GM18507 (cell line): ENCODE results near the gene ZNRD2.
"Not testable (repeated sequence)": the region's sequence is repeated elsewhere in the genome, so short reads cannot be mapped to it uniquely, and the experiment has no call there.

Experiments
- DNase-seq: peaks from one replicate; pipeline ENCODE4 v3.0.0; 2011; ENCODE audit warnings: low read depth; ENCODE audit not compliant: insufficient read length; ENCODE audit errors: extremely low spot score
- FAIRE-seq: peaks from 2 replicates; lab custom pipeline; 2011; peaks lifted over from hg19 to GRCh38; lab: Jason Lieb, UNC

Gene ZNRD2

DNA sequence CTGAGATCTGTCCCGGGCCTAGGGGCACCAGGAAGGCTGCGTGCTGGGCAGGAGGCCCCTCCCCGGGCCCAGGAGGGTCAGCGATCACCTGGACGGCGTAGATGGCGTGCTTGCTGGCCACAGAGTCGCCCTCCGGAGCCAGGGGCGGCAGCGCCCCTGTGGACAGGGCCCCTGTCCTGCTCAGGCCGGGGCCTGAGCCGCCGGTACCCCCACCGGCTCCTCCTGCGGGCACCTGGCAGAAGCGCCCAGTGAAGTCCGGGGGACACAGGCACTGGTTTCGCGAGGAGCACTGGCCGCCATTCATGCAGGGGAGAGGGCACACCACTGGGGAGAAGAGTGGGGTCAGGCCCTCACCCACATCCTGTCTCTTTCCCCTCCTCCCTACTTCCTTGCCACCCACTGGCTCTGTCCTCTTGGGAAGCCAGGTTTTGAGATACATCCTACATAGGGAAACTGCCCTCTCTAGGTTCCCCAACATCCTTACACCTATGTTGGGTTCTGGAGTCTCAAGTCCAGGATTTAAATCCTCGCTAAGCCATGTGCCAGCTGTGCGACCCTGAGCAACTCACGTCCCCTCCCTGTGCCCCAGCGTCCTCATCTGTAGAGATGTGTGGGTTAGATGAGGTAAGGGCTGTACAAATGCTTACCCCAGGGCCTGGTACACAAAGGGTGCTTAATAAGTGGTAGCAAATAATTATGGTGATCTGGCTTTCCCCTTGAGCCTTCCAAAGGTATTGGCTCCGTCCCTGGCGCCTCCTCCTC lies 16.0 kb upstream of the ZNRD2 start:
- FAIRE-seq (no peak), DNase-seq (no peak)

DNA sequence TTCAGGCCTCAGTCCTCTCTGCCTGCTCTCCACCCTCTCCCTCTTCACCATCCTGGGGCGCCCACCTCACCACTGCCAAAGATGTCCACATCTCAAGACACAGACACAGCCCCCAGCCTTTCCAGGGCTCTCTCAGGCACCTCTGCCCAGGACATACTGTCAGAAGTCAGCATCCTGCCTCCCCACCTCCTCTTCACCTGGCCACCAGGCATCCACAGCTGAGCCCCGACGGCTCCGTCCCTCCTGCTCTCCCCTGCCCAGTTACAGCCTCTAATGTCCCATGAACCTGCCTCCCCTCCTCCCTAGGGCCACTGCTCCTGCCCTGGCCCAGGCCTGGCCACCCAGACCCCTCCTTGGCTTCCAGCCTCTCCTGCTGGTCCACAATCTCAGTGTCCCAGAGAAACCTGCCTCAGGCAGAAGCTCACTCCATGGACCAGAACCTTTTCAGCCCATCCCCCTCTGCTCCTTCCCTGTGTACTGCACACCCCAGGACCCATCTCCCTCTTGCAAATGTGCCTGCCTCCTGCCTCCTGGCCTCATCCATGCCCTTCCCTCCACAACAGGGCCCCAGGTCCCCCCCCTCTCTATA lies 15.3 kb upstream of the ZNRD2 start:
- FAIRE-seq: no peak

DNA sequence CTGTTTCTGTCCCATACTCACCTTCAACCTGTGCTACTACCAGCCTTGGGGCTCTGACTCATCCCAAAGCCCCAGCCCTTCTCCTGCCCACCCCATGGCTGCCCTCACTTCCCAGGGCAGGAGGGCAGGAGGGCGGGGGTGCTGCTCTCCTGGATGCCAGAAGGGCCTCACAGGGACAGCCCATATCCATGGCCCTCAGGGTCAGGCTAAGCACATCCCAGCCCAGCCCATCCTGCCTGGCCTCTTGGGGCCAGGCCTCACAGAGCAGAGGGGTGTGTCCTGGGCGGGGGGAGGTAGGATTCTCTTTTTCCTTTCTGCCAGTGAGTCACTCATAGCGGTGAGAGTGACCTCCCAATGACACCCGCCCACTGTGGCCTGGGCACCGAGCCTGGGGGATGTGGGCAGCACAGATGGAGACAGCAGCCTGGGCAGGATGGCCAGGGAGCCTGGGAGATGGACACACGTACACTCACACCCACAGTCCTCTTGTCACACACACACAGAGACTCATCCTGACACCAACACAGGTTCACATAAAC lies 14.5 kb upstream of the ZNRD2 start:
- no peak for DNase-seq
- no peak for FAIRE-seq

More for the DNA sequence above, 15.3 kb upstream of the ZNRD2 start:
- no peak for DNase-seq

DNA sequence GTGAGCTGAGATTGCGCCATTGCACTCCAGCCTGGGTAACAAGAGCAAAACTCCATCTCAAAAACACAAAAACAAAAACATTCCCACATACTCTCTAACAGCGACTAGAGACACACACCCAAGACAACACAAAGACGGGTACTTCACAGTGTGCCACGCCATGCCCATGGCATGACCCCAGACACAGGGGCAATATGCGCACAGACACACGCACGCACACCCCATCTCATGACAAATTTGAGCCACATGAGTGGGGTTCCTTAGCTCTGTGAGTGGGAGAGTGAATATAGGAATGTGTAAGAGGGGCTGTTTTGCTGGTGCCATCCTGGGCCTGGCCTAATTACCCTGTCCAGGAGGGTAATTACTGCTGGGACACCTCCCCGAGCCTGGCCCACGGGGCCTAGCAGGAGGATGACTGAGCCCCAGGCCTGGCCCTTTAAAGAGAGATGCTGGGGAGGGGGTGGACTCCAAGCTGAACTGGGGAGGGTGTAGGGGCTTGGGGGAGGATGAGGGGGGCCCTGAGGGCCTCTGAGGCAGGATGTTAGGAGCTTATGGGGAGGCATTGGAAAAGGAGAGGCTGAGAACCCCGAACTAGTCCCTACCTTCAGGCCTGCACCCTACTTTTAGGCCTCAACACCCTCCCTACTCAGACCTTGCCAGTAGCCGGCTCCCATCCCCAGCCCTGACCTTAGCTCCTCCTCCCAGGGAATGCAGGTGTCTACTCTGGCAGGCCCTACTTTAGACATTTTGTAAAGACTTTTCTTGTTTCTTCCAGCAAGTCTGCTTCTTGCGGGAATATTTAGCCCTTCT lies 13.6 kb upstream of the ZNRD2 start:
- FAIRE-seq (no peak), DNase-seq (no peak)

DNA sequence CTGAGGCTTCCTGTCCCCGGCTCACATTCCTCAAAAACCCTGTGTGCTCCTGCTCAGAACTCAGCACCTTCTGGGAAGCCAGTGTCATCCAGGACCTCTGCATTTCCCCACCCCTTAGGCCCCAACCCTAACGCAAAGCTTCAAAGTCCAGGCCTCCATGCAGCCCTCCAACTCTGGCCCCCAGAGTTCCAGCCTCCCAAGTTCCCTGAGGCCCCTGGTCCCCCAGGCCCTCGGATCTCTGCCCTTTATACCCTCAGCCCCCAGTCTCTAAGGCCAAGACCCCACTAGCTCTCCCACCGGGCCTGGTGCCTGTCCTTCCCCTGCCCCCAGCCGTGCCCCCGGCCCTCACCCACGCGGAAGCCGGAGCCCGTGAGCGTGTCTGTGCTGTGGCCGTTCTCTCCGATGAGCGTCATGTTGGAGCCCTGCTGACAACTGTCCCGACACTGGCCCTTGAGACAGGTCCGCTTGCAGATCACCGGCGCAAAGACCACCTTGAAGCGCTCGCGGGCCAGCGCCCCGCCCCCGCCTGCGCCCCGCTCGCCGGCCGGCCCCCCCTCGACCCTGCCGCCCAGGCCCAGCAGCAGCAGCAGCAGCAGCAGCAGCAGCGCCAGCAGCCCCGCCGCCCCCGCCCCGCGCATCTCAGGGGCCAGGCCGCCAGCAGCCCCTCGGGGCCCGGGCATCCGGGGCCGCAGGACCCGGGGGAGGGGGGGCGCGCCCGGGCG lies 12.8 kb upstream of the ZNRD2 start:
- no peak for FAIRE-seq
- no peak for DNase-seq

DNA sequence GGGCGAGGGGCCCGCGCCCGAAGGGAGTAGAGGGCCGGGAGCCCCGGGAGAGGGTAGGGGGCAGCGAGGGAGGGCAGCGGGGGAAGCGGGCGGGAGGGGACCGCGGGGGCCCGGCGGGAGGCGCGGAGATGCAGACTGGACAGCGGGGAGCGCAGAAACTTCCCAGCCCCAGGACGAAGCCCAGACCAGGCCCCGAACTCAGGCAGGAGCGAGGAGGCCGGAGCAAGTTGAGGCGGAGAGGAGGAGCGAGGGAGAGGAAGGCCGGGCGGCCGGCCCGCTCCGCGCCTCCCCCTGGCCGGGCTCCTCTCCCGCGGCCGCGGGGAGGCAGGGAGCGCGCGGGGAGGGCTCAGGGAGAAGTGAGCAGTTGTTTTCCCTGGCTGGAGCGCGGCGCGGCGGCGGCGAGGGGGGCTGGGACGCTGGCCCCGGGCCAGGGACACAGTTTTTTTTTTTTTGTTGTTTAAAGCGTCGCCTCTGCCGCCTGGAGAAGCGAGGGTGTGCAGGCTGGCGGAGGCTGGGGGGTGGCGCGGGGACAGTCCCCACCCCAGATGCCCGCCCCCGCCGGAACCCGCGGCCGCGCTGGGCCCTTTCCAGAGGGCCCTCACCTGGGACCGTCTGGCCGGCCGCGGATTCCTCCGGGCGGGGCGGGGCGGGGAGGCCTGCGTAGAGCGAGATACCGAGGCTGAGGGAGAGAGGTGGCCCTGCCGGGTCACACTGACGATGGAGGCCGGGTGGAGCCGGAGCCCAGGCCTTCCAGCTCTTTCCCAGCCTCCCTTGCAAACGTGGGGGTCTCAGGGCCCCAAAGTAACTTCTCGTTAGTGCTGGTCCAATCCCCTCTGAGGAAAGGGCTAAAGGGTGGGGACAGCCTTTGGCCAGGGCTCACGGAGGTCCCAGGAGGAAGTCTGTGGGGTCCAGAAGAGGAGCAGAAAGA lies 12.0 kb upstream of the ZNRD2 start, which contains the start of gene LTBP3:
TSS of gene LTBP3 (minus strand) at position 358 of the 928 bp plus-strand sequence. CDS start 400 bp downstream, outside the sequence.
- DNase-seq (no peak), FAIRE-seq (no peak)

DNA sequence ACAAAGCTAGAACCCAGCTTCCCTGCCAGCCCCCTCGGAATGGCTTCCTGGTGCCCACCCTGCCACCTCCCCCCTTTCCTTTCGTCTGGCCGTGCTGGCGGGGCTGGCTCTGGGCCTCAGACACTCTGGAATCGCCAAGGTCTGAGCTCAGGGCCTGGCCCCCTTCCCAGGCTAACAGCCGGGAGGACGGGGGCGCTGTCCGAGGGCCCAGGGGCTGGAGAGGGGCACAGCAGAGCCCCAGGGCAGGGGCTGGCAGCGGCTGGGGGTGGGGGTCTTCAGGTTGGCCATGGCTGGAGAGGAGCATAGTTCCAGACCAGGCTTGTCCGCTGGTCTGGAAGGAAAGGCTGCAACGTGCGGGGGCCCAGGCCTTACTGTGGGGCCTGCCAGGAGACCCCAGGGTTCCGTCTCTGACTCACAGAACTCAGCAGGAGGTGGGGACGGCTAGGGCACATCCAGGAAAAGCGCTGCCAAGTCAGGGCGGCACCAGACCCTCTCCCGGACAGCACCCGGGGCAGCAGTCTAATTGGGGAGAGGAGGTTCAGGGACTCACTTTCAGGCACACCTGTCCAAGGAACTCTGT lies 11.3 kb upstream of the ZNRD2 start:
- no peak for DNase-seq
- no peak for FAIRE-seq

DNA sequence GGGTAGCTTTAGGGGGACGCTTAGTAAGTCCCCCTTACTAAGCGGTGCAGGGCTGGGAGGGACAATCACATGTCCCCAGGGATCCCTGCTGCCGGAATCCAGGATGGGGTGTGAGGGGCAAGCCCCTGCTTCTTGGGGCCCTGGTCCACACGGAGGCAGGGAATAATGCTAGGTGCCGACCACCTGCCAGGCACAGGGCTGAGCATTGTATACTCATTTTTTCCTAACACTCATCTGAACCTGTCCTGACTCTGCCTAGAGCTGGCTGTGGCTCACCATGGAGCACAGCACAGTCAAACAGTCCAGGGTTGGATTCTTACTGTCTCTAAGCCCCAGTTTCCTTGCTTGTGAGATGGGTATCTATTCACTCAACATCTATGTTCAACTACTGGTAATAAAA lies 10.7 kb upstream of the ZNRD2 start:
- DNase-seq (no peak), FAIRE-seq (no peak)

DNA sequence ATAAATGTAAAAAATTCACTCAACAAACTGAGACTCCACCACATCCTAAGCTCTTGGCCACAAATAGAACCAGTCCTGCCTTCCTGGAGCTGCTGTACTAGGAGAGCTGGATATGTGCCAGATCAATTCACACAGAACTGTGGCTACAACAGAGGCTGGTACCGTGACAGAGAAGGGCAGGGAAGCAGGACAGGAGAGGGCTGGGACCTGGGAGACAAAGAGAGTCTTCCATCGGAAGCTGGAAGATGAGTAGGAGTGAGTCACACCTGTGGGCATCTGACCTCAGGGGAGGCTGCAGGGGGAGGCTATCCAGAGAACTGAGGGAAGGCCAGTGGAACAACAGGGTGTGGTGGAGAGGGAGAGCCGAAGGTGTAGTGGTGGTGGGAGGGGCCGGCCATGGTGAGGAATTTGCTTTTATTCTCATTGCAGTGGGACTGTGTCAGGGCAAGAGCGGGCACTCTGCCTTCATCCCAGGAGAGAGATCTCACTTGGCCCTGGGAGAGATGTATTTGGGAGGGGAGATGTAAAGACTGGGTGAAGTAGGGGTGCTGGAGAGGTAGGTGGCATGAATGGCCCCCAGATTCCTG lies 10.2 kb upstream of the ZNRD2 start:
- no peak for FAIRE-seq
- DNase-seq: no peak

DNA sequence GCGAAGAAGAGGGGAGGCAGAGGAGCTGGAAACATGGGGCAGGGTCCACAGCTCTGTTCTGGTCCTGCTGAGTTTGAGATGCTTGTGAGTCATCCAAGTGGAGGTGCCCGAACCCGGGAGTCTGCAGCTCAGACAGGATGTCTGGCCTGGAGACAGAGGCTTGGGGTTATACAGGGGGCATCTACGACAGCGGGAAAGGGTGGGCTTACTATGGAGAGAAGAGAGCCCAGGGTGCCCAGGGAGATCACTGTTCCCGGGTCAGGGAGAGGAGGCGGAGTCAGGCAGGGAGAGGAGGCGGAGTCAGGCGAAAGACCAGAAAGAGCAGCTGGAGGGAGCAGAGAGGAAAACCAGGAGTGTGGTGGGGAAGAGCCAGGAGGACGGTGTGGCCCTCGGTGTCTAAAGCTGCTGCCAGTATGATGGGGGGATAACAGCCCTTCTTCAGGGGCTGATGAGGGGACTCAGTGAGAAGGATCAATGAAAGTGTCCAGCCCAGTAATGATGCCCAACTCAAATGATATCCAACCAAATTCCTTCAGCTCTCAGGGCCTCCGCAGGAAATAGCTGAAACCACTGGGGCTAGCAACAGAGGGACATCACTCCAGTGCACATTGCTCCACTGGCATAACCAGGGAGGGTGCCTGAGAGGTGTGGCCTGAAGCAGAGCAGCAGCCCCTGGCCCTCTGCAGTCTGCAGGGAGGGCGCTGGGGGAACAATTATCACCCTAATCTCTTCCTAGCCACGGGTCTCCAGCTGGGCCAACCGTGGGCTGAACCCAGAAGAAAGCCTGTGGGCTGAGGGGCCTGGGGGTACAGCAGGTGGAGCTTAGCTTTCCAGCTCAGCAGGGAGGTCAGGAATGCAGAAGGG lies 9.5 kb upstream of the ZNRD2 start:
- FAIRE-seq (no peak), DNase-seq (no peak)

DNA sequence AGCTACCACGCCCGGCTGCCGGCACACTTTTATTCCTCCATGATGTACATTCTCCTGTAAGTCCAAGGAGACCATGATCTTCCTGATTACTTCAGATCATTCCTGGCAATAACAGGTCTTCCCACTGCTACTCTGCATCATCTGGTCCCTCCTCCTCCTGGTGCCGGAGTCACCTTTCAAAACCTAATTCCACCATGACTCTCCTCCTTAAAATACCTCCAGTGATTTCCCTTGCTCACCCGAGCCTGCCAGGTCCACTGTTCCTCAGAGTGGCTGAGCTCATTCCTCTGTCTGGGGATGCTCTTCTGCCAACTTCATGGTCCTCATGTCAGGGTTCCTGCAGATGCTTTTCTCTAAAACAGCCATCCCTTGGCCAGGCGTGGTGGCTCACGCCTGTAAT lies 8.3 kb upstream of the ZNRD2 start:
- DNase-seq (no peak), FAIRE-seq (no peak)

DNA sequence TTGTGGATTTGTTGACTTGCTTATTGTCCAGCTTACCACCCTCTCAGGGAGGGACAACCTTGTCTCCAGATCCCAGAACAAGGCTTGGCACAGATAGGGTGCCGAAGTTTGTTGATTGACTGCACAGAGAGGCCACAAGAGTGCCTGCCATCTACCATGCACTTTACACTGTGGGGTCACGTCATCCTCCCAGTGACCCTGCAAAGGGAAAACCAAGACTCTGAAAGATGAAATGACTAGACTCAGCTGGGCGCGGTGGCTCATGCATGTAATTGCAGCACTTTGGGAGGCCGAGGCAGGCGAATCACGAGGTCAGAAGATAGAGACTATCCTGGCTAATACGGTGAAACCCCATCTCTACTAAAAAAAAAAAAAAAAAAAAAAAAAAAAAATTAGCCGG lies 7.5 kb upstream of the ZNRD2 start:
- DNase-seq: no peak
- no peak for FAIRE-seq

DNA sequence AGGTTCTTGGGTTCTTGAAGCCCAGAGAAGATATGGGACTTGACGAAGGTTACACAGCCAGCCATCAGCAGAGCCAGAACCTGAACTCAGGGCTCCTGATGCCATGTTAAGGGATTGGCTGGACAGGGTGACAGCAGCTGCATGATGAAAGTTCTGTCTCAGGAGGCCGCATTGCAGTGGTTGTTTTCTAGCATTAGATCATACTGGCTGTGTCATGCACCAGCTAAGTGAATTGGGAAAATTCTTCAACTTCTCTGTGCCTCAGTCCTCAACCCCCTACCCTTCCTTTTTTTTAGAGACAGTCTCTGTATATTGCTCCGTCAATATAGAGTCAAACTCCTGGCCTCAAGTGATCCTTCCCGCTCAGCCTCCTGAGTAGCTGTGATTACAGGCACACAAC lies 6.7 kb upstream of the ZNRD2 start:
- FAIRE-seq (no peak), DNase-seq (no peak)

DNA sequence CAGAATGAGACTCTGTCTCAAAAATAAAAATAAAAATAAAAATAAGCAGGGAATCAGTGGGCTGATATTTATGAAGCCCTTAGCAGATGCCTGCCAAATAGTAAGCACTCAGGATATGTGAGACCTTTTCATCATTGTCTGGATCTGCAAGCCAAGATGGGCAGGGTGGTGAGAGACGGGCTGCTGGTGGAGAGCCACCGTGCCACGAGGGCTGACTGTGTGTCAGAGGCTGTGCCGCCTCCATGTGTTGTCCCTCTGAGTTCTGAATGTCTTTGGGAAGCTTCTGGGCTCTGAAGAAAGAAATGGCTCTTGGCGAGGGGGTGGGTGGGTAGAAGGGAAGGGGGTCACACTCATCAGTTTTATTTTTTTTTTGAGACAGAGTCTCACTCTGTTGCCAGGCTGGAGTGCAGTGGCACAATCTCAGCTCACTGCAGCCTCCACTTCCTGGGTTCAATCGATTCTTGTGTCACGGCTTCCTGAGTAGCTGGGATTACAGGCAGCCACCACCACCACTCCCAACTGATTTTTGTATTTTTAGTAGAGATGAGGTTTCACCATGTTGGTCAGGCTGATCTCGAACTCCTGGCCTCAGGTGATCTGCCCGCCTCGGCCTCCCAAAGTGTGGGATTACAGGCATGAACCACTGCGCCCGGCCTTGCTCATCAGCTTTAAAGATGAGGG lies 5.3 kb upstream of the ZNRD2 start:
- DNase-seq, FAIRE-seq: not testable (repeated sequence)

DNA sequence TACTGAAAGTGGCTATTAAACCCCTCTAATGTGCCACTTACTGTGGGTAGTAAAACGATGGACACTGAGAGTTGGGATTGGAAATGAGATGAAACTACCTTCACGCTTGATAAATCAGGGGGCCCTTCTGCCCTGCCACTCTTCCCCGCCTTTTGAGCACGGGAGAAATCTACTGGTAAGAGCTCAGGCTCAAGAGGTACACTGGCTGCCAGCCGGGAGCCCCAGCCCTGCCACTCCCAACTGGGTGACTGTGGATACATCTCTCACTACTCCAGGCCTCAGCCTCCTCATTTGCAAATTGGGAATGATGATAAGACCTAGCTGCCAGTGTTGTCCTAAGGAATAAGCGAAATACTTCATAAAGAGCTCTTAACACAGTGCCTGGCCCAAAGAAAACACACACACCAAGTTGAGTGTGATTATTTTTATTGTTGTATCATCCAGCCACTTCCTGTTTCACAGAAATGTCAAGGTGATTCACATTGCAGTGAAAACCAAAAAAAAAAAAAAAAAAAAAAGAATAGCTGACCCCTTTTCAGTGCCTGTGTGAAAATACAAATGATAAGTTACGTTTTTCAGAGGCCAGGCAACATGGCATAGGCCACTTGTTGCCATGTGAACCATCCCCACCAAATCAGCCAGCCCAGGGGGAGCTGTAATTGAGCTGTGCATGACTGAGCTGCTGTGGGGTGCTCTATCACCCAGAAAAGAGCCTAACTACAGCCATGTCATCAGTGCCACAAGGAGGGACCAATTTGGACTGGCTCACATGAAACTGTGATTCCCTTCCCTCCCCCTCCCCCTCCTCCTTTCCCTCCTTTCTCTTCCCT lies 4.4 kb upstream of the ZNRD2 start:
- FAIRE-seq (no peak), DNase-seq (no peak)
